ENCODE measurements around the gene RIPOR3.

DNA sequence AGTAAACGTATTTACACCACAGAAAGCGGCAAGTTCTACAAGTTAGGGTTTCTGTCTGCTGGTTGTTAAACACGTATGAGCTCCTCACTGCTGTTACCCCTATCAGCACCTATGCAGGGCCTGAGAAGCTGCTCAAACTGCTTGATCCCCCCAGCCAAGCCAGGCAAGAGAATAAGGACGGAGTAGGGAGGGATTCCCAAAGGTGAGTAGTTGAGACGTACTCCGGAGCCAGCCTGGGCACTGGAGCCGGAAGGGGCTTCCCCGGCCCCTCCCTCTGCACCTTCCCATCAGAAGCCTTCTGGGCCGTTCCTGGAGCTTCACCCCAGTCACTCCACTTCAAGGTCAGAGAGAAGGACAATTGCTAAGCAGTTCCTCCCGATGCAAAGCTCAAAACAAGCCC lies 58.0 kb downstream of the RIPOR3 start:
- TF ChIP-seq CTCF (IDR thresholded peaks at IDR 0.05; ENCODE audit: low read depth, low read length, missing input control) (no peak), YY1 (IDR thresholded peaks at IDR 0.05) (no peak), TAF1 (conservative IDR thresholded peaks at IDR 0.05) (no peak), GABPA (IDR thresholded peaks at IDR 0.05 in 1 of 2, conservative IDR thresholded peaks at IDR 0.05 in 1 of 2) (no peak), MAX (IDR thresholded peaks at IDR 0.05) (no peak), RAD21 (IDR thresholded peaks at IDR 0.05) (no peak), JUND (IDR thresholded peaks at IDR 0.05) (no peak), ATF3 (IDR thresholded peaks at IDR 0.05) (no peak), FOXA1 (IDR thresholded peaks at IDR 0.05) (no peak)

All from liver (tissue), 3 donors.